HT1080 (cell line): Measurements from ENCODE around the gene ZRANB2. TPM values are rescaled to one million over a fixed set of nuclear protein-coding genes. Genes with fewer than 3 reads are reported as not detected.

Experiments
- DNase-seq: peaks from one replicate; pipeline ENCODE4 v3.0.0-alpha.2; 2015; ENCODE audit warnings: low read depth
- total RNA-seq: library from RNA; depleted of rRNA; stranded (reverse); fragments of >200 nt; shearing (Covaris generic); gene quantifications from 2 replicates; pipeline ENCODE4 v1.2.3, GENCODE V29; 2014

Gene ZRANB2
- total RNA-seq, 1 experiment from 2014 or later: 34.2 TPM

DNA sequence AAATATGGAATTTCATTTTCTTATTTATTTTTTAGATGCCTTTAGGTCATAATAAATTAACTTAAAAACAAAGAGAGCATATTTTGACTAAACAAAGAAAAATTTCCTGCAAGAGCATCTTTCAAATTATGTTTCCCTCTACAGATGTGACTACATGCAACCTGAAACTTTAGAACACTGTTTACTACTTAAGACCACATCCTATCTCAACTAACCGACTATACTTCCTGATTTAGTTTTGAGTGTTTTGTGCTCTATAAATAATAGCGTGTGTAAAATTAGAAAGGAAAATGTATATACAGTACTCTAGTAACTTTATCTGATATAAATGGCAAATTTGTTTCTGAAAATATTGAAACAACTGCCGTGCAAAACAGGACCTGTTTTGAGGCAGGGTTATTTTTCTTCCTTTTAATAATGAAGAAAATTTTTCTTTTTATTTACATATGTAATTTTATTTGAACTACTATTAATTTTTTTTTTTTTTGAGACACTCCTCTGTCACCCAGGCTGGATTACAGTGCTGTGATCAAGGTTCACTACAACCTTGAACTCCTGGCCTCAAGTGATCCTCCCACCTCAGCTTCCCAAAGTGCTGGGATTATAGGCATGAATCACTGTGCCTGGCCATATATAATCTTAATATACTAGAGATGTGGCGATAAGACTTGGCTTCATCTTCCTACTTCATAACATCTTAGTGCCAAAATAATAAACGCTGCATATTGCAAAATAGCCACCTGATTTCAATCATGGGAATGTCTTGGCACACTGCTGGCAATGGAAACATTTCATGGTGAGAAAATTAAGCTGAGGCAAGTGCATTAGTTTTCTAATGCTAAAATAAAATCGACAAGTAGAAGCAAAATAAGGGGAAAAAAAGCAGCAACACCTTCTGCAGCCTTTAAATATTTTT lies 12.3 kb downstream of the ZRANB2 start:
- DNase-seq: no peak

DNA sequence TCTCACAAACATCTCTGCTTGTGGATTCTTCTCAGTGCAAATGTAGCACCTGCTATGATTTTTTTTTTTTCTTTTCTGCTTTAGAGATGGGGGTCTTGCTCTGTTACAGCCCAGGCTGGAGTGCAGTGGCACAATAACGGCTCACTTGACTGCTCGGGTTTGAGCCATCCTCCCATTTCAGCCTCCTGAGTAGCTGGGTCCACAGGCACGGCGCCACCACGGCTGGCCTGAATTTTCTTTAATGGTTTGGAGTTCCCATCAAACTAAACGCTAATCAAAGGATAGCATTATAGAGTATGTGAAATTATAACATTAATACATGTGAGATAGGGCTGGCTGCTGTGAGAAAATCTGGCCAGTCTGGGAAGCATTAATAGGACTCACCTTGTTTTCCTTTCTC lies 26.0 kb downstream of the ZRANB2 start:
- no peak for DNase-seq

DNA sequence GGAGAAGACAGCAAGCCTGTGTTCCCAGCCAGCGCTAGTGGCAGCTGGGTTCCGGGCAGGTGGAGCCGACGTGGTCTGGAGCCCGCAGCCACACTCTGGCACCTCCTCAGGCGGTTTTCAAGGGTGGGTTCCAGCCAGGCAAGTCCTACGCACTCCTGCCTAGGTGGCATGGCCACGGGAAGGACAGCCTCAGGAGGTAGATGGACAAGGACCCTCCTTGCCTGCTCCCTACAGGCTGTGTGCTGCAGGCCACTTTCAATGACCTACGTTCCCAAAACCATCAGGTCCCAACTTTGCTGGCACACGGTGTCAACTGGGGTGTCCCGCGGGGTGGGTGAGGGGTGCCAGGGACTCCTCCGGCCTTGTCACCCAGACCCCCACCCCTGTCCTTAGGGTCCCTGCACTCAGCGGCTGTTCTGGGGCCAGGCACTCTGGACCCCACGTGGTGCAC lies 26.5 kb downstream of the ZRANB2 start:
- no peak for DNase-seq

DNA sequence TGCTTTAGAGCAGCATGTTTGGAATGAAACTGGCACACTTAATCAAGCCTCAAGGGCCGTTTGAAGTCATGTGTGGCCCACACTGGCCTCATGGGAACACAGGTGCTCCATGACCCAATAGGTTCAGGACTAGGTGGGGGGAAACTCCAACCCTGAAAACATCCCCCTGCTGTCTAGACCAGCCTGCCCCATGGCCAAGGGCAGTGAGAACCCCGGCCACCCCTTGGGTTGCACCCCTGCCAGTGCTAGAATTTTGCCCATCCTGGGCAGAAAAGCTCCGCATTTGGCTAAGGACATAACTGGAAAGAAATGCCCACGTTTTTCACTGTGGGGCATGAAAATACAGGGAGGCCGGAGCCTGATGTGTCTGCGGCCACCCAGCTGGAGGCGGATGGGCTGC lies 27.1 kb downstream of the ZRANB2 start:
- DNase-seq: no peak

DNA sequence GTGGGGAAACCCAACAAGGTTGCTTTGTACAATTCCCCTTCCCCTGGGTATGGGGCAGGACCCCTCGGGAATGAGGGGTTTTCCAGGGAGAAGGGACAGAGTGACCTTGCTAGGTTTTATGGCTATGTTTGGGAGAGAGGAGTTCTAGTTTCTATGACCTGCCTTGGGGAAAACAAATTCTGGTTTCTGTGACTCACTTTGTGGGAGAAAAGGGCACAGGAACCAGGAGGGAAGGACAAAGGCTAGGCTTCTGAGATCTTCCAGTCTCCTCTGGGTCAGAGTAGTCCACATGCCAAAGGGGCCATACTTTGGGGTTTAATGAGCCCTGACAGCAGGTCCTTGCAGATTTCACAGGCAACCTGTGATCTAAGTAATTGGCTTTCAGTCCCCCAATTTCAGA lies 27.7 kb downstream of the ZRANB2 start:
- DNase-seq: no peak

DNA sequence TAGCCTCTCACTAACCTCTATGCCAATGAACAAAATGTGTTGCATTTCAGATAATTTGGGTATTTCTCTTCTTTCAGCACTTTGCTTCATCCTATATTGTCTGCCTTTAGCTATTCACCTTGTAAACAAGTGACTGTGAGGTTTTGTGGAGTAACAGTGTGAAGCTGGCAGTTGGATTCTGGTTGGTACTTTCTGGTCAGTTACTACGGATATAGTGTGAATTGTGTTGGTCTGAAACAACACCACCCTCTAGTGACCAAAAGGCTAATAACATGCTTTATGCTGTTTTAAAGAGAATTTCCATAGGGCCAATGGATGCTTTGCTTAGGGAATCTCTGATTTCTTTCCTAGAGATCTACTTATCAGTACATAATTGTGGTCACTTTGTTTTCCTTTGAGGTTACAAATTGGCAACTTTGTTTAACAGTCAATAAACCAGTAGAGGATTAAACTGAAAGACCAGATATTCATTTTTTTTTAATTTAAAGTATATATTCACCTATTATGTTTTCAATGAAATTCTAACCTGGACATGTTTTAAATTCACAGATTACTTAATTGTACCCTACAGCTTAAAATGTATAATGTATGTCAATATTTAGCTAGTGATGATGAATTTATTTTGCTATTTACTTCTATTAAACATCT lies 30.8 kb downstream of the ZRANB2 start:
- DNase-seq: peak; percentile 66

DNA sequence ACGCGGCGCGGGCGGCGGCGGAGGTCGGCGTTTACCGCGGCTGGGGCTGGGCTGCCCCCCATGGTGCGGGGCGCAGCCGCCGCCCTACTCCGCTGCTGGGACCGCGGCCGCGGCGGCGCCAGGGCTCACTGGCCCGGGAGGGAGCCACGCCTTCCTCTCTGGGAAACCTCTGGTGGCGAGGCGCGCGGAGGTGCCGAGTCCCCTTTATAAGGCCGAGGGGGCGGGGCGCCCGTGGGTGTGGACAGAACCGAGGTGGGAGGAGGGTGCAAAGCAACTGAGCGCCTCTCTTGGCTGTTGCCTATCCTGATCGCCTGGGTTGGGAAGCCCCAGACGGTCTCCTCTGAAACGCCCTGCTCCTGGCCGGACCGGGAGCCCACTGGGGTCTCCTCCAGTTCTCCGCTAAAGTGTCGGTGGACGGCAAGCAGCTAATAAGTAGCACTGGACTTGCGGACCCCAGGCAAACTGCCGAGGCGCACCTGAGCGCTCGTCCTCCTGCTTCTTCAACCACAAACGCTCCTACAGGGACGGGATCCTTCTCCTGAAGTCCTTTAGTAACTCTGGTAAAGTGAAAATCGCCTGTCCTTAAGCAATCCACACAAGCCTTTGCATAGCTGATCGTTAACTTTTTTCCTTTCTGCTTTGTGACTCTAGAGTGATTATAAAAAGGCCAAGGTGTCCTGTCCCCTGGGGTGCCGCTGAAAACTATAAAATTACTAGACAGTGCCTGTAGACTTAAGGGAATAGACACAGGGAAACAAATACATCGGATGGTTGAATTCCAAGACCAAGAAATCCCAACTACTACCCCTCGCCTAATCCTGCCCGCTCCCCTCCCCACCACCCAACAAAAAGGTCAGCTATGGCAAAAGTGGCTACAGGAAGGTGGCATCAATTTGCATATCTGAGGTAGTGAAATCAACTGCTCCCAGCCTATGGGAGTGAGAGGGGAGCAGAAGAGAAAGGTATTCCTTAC lies 32.9 kb downstream of the ZRANB2 start, which contains the start of gene PTGER3:
Gene PTGER3 (minus strand): TSS at position 182 of the 973 bp plus-strand sequence. CDS start 239 bp downstream, outside the sequence.
- DNase-seq: no peak

DNA sequence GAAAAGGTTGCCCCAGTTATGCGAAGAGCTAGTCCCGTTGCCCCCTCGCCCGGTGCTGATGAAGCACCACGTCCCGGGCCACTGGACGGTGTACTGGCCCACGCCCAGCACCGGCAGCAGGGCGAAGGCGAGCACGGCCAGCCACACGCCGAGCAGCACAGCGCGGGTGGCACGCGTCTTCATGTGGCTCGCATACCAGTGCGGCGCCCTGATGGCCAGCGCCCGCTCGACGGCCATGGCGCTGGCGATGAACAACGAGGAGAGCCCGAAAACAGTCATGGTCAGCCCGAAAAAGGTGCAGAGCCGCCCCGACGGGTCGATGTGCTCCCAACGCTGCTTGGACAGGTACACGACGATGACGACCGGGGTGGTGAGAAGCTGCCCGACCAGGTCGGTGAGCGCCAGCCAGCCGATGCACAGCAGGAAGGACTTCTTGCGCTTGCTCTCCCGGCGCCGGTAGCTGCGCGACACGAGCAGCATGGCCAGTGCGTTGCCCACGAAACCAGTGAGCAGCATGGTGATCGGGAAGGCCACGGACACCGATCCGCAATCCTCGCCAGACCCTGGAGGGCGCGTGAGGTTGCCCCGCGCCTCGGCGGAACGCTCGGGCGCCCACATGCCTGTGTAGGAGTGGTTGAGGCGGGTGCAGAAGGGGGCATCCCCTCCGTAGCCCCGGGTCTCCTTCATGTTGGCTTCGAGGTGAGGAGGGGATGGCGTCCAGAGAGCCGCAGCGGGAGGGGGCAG lies 33.8 kb downstream of the ZRANB2 start:
- no peak for DNase-seq

DNA sequence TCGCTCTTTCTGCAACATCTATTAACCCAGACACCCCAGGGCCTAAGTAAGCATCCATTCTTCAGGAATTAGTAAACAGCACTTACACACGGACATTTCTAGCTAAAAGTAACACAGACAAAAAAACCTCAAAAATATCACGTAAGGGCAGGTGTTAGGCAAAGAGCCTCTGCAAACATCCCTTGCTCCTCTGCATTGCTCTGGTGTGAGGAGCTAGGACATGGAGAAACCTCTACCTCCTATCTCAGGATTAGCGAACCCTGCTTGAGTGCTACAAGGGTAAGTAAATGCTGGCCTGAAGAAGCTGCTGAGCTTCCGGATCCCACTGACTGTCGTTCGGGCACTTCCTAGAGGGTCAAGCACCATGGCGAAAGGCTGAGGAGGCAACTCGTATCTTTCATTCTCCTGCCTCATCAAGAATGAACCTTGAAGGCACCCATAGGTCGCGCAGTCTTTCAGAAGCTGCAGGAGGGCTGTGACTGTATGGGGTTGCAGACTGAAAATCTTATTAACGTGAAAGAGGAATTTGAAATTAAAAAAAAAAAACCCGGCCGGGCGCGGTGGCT lies 35.3 kb downstream of the ZRANB2 start:
- no peak for DNase-seq

DNA sequence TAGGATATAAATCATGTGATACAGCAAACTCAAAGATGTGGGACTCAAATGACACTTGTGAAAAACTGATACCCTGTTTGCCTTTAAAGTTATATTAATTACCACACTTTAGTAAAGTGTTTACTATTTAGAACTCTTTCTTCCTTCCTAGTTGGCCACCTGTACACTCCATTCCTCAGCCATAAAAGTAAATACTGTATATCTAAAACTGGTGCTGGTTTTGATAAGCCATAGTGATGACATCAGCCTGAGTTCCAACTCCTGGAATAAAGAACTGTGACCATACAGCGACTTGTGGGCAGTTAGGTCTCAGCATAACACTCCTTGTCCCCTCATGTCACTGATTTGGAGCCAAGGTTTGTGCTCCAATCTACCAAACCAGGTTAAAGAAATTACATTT lies 36.0 kb downstream of the ZRANB2 start:
- no peak for DNase-seq

DNA sequence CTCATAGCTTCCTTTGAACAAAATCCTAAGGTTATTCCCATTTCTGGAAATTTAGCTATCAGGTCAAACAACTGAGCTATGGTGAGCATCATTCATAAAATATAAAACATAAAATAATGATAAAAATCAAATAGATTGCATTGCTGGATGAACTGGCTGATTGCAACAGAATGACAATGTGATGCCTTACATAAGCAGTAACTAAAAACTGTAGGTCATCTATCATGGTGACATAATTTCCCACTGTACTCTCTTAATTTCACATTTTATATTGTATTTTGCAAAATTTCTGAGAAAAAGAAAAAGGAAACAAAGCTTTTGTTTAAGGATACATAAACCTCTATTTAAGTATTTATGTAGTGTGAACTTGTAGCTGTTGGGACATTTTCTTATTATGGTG lies 37.8 kb downstream of the ZRANB2 start:
- DNase-seq: no peak

DNA sequence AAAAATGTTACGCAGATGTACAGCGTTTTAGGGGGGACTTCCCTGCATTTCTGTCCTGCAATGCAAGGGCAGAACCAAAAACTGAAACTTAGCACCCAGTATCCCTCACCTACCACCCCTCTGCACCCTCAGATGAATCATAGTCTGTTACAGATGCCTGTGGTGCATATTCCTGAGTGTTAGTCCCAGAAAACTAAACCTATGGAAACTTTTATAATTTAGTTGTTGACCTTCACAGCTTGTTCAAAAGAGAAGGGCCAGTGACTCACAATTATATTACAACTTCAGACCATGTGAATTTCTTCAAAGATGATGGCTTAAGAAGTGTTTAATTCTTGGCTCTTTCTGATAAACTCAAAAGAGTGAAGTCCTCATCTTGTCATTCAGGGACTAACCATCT lies 39.0 kb downstream of the ZRANB2 start:
- no peak for DNase-seq

DNA sequence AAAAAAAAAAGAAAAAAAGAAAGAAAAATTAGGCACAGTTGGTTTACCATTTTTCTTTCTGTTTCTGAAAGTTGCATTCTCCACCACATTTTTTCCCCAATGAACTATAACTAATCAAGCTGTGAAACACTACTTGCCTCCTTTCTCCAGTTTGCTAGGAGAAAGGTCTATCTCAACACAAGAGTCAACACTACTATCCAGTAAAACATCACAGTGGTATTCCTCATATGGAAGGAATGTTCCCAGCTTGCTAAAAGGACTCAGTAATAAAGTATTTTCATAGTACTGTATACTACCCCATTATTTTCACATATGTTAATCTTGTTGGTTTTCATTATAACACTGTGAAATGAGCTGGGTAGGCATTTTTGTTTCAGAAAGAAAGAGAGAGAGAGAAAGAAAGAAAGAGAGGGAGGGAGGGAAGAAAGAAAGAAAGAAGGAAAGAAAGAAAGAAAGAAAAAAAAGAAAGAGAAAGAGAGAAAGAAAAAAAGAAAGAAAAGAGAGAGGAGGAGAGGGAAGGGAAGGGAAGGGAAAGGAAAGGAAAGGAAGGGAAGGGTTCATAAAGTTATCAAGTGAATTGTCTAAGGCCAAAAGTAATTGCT lies 41.1 kb downstream of the ZRANB2 start:
- no peak for DNase-seq

DNA sequence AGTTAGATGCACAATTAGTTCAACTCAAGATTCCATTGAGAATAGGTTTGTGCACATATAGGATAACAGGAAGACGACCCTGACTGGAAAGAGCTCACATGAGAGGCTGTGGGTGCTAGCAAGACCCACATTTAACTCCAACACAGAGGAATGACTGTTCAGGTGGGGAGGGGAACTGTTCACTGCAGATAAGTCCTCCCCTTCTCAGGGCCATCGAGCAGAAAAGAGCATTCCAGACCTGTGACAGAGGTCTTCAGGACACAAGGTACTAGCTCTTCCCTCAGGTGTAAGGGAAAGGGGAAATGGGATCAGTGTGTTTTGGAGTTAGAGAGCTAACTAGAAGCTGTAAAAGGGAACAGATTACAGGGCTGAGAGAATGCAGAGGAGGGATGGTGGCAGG lies 41.9 kb downstream of the ZRANB2 start:
- DNase-seq: no peak

DNA sequence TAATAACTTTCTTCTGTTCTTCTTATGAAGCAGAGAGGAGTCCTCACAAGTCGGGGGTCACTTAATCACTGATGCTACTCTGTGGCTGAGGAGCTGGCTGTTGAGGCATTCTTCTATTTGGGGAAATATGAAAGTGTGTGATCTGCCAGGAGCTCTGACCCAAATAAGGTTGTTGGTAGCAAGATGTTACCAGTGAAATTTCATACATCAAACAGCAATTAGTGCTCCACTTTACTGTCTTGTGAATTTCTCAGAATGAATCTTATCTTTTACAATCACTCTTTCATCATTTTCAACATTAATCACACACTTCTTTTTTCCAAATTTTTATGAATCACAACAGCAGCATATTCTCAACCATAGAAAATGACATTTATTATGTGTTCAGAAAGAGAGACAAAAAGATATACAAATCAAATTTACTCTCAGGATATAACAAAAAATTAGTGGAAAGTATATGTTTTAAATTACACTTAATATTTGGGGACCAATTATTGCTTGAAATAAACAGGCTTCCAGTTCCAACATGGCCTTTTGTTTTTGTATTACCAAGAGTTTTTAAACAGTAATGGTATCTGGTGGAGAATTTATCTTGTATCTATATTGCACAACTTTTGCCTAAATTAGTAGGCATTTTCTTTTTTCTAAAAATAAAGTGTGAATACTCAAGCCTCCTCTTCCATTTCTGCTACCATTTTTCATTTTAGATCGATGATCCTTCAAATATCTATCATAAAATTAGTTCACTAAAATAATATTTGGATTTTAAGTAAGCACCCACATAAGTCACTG lies 42.8 kb downstream of the ZRANB2 start:
- DNase-seq: no peak

DNA sequence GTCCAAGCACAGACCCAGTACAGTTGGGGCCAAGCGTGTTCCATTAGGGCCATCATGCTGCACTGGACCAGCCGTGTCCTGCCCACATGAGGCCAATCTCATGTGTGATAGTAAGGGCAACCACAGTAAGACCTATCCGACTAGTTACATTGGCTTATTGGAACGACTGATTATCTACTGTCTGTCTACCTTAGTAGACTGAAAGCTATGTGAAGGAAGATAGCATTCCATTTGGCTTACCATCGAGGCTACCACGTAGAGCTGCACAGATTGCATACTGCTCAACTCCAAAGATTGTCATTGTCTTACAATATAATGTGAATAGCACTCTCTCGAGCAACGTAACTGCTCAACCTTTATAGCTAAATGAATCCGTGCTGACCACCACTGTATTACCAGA lies 43.8 kb downstream of the ZRANB2 start:
- DNase-seq: no peak

DNA sequence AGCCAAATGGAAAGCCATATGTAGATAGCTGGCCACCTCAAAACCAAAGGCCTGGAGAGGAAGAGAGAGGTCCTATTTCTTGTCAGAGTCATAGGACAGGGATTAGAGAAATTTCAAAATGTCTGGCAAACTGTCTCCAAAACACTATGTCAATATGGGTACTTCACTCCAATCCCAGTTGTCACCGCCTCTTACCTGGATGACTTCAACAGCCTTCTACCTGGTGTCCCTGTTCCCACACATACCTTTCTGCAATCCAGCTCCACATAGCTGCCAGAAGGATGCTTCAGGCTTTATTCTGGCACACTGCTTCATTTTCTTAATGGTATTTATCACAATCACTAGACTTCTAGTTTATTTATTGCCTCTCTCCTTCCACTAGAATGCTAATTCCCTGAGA lies 47.7 kb downstream of the ZRANB2 start:
- DNase-seq: no peak

DNA sequence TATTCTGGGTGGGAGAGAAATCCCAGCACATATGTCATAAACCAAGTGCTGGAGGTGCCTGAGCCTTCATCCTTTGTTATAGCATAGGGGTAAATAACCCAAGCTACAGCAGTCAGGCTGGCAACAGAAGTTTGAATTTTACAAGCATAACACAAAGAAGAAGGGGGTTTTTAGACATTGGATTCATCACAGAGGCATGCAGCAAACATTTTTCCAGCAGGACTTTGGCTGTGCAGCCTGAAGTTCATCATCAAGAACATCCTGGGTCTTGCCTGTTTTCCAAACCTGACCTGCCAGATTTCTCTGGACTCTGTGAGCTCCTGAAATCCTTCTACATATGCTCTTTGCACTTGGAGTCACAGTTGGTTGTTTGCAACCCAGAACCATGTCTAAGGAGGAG lies 49.4 kb downstream of the ZRANB2 start:
- no peak for DNase-seq

DNA sequence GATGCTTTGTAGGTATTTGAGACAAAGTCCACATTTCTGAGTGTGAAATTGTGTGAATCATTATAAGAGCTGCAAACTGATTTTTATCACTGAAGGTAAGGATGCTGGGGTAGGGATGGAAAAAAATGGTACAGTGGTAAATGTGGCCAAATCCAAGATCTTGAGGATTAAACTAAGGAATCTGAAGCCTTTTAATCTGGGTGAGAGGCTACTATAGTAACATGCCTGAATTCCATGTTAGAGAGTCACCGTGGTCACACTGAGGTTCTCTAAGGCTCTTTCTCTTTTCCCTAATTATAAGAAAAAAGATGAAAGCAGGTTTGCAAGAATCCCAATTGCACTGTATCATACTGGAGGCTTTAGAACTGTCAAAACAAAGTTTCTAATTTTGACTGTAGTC lies 50.8 kb downstream of the ZRANB2 start:
- DNase-seq: no peak
